SU-DHL-6 (cell line): Measurements from ENCODE around the gene NLN.

Experiments used
- EZH2phosphoT487 ChIP-seq: fragments of 200-600 bp; sonication (generic), shearing (Covaris generic); conservative IDR thresholded peaks from 2 replicates; pipeline ENCODE4 v1.6.1; 2018; ENCODE audit warnings: mild to moderate bottlenecking, antibody characterized with exemption, low read length, moderate library complexity, mixed read lengths
- TF ChIP-seq, protein P1 (sequence below): fragments of 200-600 bp; sonication (generic); IDR thresholded peaks from one replicate; pipeline ENCODE4 v1.5.1; 2017; ENCODE audit warnings: antibody characterized with exemption, mild to moderate bottlenecking, low read length, moderate library complexity; ENCODE audit not compliant: insufficient read depth, poor library complexity, severe bottlenecking

DNA sequence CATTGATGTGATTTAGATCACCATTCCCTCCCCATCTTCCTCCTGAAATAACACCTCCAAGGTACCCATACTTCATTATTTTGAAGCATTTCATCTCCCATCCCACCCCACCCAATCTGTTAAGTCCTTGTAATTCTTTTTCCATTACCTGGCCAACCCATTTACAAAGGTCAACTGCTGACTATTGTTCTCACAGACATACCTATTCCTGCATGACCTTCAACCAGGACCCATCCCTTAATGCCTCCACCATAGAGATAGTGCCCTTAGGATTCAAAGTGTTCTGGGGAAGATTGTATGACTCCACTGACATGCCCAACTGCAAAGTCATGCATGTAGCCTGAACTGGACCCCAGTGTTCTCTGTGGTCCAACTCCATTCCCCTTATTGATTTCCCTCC is 91.2 kb downstream of the NLN start:
- TF ChIP-seq, protein P1, sequence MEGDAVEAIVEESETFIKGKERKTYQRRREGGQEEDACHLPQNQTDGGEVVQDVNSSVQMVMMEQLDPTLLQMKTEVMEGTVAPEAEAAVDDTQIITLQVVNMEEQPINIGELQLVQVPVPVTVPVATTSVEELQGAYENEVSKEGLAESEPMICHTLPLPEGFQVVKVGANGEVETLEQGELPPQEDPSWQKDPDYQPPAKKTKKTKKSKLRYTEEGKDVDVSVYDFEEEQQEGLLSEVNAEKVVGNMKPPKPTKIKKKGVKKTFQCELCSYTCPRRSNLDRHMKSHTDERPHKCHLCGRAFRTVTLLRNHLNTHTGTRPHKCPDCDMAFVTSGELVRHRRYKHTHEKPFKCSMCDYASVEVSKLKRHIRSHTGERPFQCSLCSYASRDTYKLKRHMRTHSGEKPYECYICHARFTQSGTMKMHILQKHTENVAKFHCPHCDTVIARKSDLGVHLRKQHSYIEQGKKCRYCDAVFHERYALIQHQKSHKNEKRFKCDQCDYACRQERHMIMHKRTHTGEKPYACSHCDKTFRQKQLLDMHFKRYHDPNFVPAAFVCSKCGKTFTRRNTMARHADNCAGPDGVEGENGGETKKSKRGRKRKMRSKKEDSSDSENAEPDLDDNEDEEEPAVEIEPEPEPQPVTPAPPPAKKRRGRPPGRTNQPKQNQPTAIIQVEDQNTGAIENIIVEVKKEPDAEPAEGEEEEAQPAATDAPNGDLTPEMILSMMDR: no peak
- no peak for TF ChIP-seq EZH2phosphoT487
